PC-9 (cell line): Measurements from ENCODE around the gene SERPING1.

Experiments
- CTCF ChIP-seq: fragments of 200-600 bp; sonication (generic); conservative IDR thresholded peaks from 2 replicates; pipeline ENCODE4 v1.6.1; 2017; ENCODE audit warnings: mixed run types, antibody characterized with exemption, mild to moderate bottlenecking, moderate library complexity
- EZH2 ChIP-seq: fragments of 200-600 bp; sonication (generic); IDR thresholded peaks from 2 replicates; pipeline ENCODE4 v1.8.0; 2017; ENCODE audit warnings: antibody characterized with exemption, low read depth

DNA sequence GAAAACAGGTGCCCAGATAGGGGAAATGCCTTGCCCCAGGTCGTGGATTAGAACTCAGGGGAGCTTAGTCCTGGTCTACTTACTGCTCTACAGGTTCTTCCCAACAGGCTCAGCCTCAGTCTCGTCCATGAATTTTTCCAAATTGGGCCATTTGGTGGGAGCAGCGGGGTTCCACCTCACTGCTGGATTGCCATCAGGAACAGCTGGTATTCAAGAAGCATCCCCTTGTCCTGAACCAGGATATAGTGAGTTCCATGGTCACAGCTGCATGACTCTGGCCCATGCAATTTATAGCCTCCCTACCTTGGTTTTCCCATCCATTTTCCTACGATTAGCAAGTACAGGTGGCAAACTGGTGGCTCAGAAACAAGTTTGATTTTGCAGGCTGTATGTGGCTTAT lies 23.4 kb upstream of the SERPING1 start:
- TF ChIP-seq CTCF, result no peak
- no peak for TF ChIP-seq EZH2
